AG10803 (cell line): ENCODE data around the gene SLC1A1.
A peak's percentile ranks its signal among the peaks of the same experiment; 100 is the strongest.

Experiments
- DNase-seq: peaks from one replicate; pipeline ENCODE4 v3.0.0; 2010; ENCODE audit warnings: low read depth
- H3K4me3 ChIP-seq: 2 replicates; pipeline ENCODE4 v1.5.1; 2011; ENCODE audit warnings: mild to moderate bottlenecking, low read length, control low read depth
- CTCF ChIP-seq: conservative IDR thresholded peaks from 2 replicates; pipeline ENCODE4 v1.5.1; 2011; ENCODE audit warnings: mild to moderate bottlenecking, low read length, control low read depth, inconsistent platforms

The SLC1A1 gene

DNA sequence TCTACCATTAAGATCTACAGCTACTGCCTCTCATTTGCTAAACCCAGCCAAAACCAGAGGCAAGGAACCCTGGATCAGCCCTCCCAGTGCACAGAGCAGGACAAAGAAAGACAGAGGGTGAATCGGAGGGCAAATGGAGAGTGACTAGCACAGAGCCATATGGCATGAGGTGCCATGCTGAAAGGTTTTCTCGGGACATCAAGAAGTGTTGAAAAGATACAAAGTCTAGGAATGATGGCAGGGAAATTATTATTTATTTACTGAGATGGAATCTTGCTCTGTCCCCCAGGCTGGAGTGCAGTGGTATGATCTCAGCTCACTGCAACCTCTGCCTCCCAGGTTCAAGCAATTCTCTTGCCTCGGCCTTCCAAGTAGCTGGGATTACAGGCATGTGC, 19.3 kb downstream of the SLC1A1 start:
- DNase-seq = no peak
- no peak overlapping the region for H3K4me3 ChIP-seq
- TF ChIP-seq CTCF = no peak

DNA sequence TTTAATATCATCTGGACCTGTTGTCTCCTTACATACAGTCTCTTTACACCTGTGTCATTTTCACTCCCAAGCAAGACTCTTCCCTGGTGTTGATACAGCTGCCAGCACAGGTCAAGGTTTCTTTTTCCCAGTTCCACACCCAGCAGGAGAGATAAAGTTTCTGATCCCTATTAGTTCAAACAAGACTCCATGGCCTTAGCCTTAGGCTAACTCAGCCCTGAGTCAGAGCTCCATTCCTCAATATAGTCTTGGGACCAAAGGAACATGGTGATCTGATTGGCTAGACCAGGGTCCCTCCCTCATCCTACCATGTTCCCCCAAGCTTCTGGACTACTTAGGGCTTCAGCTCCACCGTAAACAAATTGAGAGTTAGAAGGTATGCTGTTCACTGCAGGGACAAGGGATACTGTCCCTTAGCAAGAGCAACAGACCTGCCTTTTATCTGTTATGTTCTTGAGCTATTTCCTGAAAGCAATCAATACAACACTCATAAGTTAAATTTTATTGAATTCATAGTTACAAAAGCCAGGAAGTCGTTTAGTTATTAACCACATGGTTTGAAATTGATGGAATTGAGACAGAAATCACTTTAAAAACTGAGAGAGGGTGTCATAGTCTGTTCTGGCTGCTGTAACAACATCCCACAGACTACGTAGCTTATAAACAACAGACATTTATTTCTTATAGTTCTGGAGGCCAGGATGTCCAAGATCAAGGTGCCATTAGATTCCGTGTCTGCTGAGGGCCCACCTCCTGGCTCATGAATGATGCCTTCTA, 20.5 kb downstream of the SLC1A1 start:
- no peak overlapping the region for H3K4me3 ChIP-seq
- TF ChIP-seq CTCF = no peak
- DNase-seq = no peak

DNA sequence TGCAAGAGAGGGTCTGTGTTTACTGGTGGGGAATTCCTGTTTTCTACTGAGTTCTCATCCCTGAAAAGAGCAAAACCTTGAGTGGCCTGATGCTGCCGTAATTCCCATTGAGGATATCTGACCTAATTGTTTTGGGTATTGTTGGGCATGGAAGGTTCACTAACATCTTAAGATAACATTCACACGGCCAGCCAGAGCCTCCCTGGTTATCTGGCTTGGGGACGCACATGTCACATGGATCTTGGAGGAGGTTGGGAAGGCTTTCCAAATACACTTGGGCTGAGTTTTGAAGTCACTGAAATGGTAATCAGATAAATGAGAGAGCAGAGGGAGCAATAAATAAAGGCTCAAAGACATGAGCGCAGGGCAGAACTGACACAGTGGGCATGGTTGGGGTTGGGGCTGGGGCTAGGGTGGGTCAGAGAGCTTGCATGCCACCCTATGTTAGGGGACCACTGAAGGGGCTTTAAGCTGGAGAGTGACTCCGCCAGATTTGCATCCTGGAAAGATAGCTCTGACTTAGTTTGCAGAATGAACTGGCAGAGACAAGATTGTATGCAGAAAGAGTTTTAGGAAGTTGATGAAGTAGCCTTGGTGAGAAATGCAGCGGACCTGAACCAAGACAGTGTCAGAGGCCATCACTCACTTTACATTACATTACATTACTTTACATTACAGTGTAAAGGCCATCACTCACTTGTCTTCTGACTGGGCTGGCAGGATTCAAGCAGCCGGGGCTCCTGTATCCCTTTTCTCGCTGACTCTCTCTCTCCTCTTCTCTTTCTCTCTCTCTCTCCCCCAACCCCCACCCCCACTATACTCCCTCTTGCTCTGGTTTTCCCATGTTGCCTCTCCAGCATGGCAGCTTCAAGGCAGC, 24.2 kb downstream of the SLC1A1 start:
- no peak for TF ChIP-seq CTCF
- no peak overlapping the region for H3K4me3 ChIP-seq
- DNase-seq = no peak

DNA sequence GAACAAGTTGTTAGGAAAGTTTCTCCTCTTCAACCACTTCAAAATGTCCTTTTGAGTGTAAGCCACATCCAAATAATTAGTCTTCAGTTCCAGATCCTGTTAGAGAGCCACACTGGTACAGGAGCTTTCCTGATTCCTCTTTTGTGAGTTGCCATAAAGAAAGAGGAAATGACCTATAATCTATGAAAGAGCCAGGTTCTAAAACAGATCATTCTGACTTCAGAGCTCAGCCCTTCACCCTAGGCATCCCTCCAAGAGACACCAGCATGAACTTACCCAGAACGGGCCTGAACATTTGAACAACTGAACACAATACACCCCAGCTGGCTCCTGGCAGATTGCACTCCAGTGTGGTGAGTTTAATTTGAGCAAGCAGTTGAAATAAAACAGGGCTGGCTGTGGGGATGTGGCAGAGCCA, 25.7 kb downstream of the SLC1A1 start:
- TF ChIP-seq CTCF = no peak
- no peak overlapping the region for H3K4me3 ChIP-seq
- peak; percentile 66 for DNase-seq

DNA sequence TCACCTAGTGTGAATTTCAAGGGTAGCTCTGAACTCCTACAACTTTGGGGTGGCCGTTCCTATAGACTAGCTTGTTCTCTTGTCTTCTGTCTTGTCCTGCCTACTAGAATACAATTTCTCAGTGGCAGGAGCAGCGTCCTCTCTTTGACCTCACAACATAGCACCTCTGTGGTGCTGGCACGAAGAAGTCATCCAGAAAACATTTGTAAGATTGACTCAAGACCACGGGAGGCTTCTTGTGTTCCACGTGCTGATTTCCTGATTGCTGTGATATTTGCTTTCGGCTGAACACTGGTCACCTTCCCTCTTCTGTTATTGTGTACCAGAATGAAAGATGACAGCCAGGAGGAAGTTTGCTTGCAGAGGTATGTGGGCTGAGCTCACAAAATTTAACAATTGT, 27.0 kb downstream of the SLC1A1 start:
- TF ChIP-seq CTCF = no peak
- no peak overlapping the region for H3K4me3 ChIP-seq
- DNase-seq = no peak

- DNase-seq = no peak
- no peak for TF ChIP-seq CTCF
- H3K4me3 ChIP-seq = no peak overlapping the region
Observed at GRCh38 chr9:4519604-4520003, 29.3 kb downstream of the SLC1A1 start.
